OCI-LY7 (cell line): ENCODE measurements around the gene LRIG3.

Experiments
- CTCF ChIP-seq: fragments of 200-600 bp; sonication (generic); conservative IDR thresholded peaks from 2 replicates; pipeline ENCODE4 v1.5.1; 2014; ENCODE audit warnings: mild to moderate bottlenecking, antibody characterized with exemption, low read length, moderate library complexity, mixed read lengths
- EZH2phosphoT487 ChIP-seq: fragments of 200-600 bp; sonication (generic); IDR thresholded peaks from 2 replicates; pipeline ENCODE4 v1.6.1; 2018; ENCODE audit warnings: low read depth, borderline replicate concordance, mild to moderate bottlenecking, mixed run types, antibody characterized with exemption, low read length, moderate library complexity, mixed read lengths

- TF ChIP-seq CTCF (no peak), EZH2phosphoT487 (no peak)
Observed at GRCh38 chr12:58943079-58943478, 22.8 kb upstream of the LRIG3 start.
